HEK293 (cell line): ENCODE measurements around the gene MRGPRX4.

Experiments
- CTCF ChIA-PET: fragments of 350-600 bp; formaldehyde crosslinking; extraction: SDS; loops from one replicate; lab custom pipeline; 2021; ENCODE audit warnings: antibody characterized with exemption; lab: Yijun Ruan, JAX
- POLR2A ChIA-PET: fragments of 300-600 bp; formaldehyde crosslinking; extraction: SDS; loops from one replicate; lab custom pipeline; 2020; ENCODE audit warnings: antibody characterized with exemption, inconsistent platforms; lab: Yijun Ruan, JAX
- H3K27ac ChIP-seq: fragments of 200-500 bp; sonication (Bioruptor generic); 2 replicates; pipeline ENCODE4 v1.5.1; 2014; ENCODE audit warnings: low read depth, low read length, control low read depth, inconsistent platforms; ENCODE audit errors: extremely low read depth
- H3K36me3 ChIP-seq, 2 experiments: fragments of 200-500 bp in 1 of 2; sonication (Bioruptor generic) in 1 of 2; 1 replicate in 1 of 2; 2 replicates in 1 of 2; pipeline ENCODE4 v1.5.1; 2014 to 2017; ENCODE audit warnings: inconsistent platforms in 2 of 2, low read length in 2 of 2; ENCODE audit not compliant: control insufficient read depth in 2 of 2, insufficient read depth in 1 of 2
- H3K4me1 ChIP-seq: fragments of 200-500 bp; sonication (Bioruptor generic); 2 replicates; pipeline ENCODE4 v1.5.1; 2014; ENCODE audit warnings: mild to moderate bottlenecking, low read length, inconsistent platforms; ENCODE audit not compliant: control insufficient read depth, insufficient read depth
- H3K4me3 ChIP-seq: 2 replicates; pipeline ENCODE4 v1.5.1; 2011; ENCODE audit warnings: low read depth, mild to moderate bottlenecking, control low read depth, low read length, moderate library complexity
- H3K9me3 ChIP-seq: fragments of 200-500 bp; sonication (Bioruptor generic); 2 replicates; pipeline ENCODE4 v1.5.1; 2014; ENCODE audit warnings: low read depth, low read length, inconsistent platforms; ENCODE audit not compliant: control insufficient read depth, insufficient read depth
- GLIS2 ChIP-seq: fragments of 450-650 bp; formaldehyde crosslinking; IDR thresholded peaks from 2 replicates; pipeline ENCODE4 v1.5.1; 2016; ENCODE audit warnings: missing biosample characterization, missing genetic modification characterization
- SETDB1 ChIP-seq: IDR thresholded peaks from one replicate; pipeline ENCODE4 v1.6.1; 2017; ENCODE audit warnings: mild to moderate bottlenecking, low read length, moderate library complexity, mixed read lengths; ENCODE audit not compliant: insufficient read length
- SP2 ChIP-seq: fragments of 450-650 bp; formaldehyde crosslinking; IDR thresholded peaks from 2 replicates; pipeline ENCODE4 v1.5.1; 2016; ENCODE audit warnings: missing biosample characterization, missing genetic modification characterization
- ZBTB48 ChIP-seq: fragments of 450-650 bp; formaldehyde crosslinking; IDR thresholded peaks from 2 replicates; pipeline ENCODE4 v1.5.1; 2016; ENCODE audit warnings: missing biosample characterization, missing genetic modification characterization
- ZFP3 ChIP-seq: fragments of 450-650 bp; formaldehyde crosslinking; IDR thresholded peaks from 2 replicates; pipeline ENCODE4 v1.5.1; 2016; ENCODE audit warnings: low read depth, missing biosample characterization, missing genetic modification characterization
- ZNF121 ChIP-seq: fragments of 450-650 bp; formaldehyde crosslinking; IDR thresholded peaks from 2 replicates; pipeline ENCODE4 v1.5.1; 2016; ENCODE audit warnings: missing biosample characterization, missing genetic modification characterization
- ZNF133 ChIP-seq: fragments of 450-650 bp; formaldehyde crosslinking; IDR thresholded peaks from 2 replicates; pipeline ENCODE4 v1.5.1; 2016; ENCODE audit warnings: missing biosample characterization, missing genetic modification characterization
- ZNF140 ChIP-seq: fragments of 450-650 bp; formaldehyde crosslinking; IDR thresholded peaks from 2 replicates; pipeline ENCODE4 v1.5.1; 2016; ENCODE audit warnings: missing biosample characterization, missing genetic modification characterization
- ZNF184 ChIP-seq: fragments of 450-650 bp; IDR thresholded peaks from 2 replicates; pipeline ENCODE4 v1.5.1; 2018; ENCODE audit warnings: missing biosample characterization, mild to moderate bottlenecking, missing genetic modification characterization
- ZNF239 ChIP-seq: fragments of 450-650 bp; formaldehyde crosslinking; IDR thresholded peaks from 2 replicates; pipeline ENCODE4 v1.5.1; 2016; ENCODE audit warnings: missing biosample characterization, missing genetic modification characterization
- ZNF24 ChIP-seq: fragments of 450-650 bp; formaldehyde crosslinking; IDR thresholded peaks from 2 replicates; pipeline ENCODE4 v1.5.1; 2016; ENCODE audit warnings: missing biosample characterization, missing genetic modification characterization
- ZNF292 ChIP-seq: fragments of 450-650 bp; formaldehyde crosslinking; IDR thresholded peaks from 2 replicates; pipeline ENCODE4 v1.5.1; 2016; ENCODE audit warnings: low read depth, missing biosample characterization, missing genetic modification characterization, borderline replicate concordance
- ZNF404 ChIP-seq: fragments of 450-650 bp; formaldehyde crosslinking; IDR thresholded peaks from 2 replicates; pipeline ENCODE4 v1.5.1; 2017; ENCODE audit warnings: missing biosample characterization, missing genetic modification characterization
- ZNF558 ChIP-seq: fragments of 450-650 bp; formaldehyde crosslinking; IDR thresholded peaks from 2 replicates; pipeline ENCODE4 v1.5.1; 2016; ENCODE audit warnings: missing biosample characterization, missing genetic modification characterization
- ZNF610 ChIP-seq: fragments of 450-650 bp; formaldehyde crosslinking; IDR thresholded peaks from 2 replicates; pipeline ENCODE4 v1.5.1; 2016; ENCODE audit warnings: missing biosample characterization, missing genetic modification characterization, borderline replicate concordance
- ZNF830 ChIP-seq: fragments of 450-650 bp; IDR thresholded peaks from 2 replicates; pipeline ENCODE4 v1.5.0; 2018; ENCODE audit warnings: missing biosample characterization, missing genetic modification characterization, low read depth, mild to moderate bottlenecking, moderate library complexity
- ZSCAN30 ChIP-seq: fragments of 450-650 bp; IDR thresholded peaks from 2 replicates; pipeline ENCODE4 v1.5.1; 2018; ENCODE audit warnings: missing biosample characterization, mild to moderate bottlenecking, missing genetic modification characterization, moderate library complexity
- TF ChIP-seq, protein P1 (sequence below): fragments of 450-650 bp; formaldehyde crosslinking; IDR thresholded peaks from 2 replicates; pipeline ENCODE4 v1.5.1; 2017; ENCODE audit warnings: missing biosample characterization, missing genetic modification characterization
- TF ChIP-seq, protein P2 (sequence below): fragments of 450-650 bp; formaldehyde crosslinking; IDR thresholded peaks from 2 replicates; pipeline ENCODE4 v1.5.1; 2016; ENCODE audit warnings: missing biosample characterization, missing genetic modification characterization
- TF ChIP-seq, protein P3 (sequence below): fragments of 450-650 bp; formaldehyde crosslinking; IDR thresholded peaks from 2 replicates; pipeline ENCODE4 v1.5.1; 2016; ENCODE audit warnings: missing biosample characterization, missing genetic modification characterization
- TF ChIP-seq, protein P4 (sequence below): fragments of 450-650 bp; formaldehyde crosslinking; IDR thresholded peaks from 2 replicates; pipeline ENCODE4 v1.5.1; 2016; ENCODE audit warnings: missing biosample characterization, missing genetic modification characterization

Gene MRGPRX4

DNA sequence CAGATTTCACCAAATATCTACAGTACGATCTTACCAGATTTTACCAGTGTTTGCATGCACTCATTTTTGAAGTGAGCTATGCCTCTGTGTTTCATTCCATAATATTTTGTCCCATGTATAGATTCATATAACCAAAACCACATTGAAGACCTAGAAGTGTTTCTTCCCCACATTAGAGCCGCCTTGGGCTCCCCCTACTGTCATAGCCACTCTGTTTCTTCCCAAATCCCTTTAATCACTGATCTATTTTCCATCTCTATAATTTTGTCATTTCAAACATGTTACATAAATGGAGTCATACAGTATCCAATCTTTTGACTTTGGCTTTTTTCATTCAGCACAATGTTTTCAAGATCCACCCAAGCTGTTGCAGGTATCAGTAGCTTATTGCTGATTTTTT, 27.6 kb upstream of the MRGPRX4 start:
- Histone ChIP-seq H3K27ac (no peak overlapping the region), H3K4me1 (no peaks in the 10 kb centered on the region), H3K4me3 (no peak overlapping the region), H3K9me3 (no peaks in the 10 kb centered on the region), H3K36me3 (no peaks in the 10 kb centered on the region)
- TF ChIP-seq ZNF24 (tag by site-specific recombination) (no peak), ZFP3 (tag by site-specific recombination) (no peak), ZNF404 (tag by site-specific recombination) (no peak)
- TF ChIP-seq, protein P1, sequence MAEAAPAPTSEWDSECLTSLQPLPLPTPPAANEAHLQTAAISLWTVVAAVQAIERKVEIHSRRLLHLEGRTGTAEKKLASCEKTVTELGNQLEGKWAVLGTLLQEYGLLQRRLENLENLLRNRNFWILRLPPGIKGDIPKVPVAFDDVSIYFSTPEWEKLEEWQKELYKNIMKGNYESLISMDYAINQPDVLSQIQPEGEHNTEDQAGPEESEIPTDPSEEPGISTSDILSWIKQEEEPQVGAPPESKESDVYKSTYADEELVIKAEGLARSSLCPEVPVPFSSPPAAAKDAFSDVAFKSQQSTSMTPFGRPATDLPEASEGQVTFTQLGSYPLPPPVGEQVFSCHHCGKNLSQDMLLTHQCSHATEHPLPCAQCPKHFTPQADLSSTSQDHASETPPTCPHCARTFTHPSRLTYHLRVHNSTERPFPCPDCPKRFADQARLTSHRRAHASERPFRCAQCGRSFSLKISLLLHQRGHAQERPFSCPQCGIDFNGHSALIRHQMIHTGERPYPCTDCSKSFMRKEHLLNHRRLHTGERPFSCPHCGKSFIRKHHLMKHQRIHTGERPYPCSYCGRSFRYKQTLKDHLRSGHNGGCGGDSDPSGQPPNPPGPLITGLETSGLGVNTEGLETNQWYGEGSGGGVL (tag by site-specific recombination), result no peak
- TF ChIP-seq, protein P2, sequence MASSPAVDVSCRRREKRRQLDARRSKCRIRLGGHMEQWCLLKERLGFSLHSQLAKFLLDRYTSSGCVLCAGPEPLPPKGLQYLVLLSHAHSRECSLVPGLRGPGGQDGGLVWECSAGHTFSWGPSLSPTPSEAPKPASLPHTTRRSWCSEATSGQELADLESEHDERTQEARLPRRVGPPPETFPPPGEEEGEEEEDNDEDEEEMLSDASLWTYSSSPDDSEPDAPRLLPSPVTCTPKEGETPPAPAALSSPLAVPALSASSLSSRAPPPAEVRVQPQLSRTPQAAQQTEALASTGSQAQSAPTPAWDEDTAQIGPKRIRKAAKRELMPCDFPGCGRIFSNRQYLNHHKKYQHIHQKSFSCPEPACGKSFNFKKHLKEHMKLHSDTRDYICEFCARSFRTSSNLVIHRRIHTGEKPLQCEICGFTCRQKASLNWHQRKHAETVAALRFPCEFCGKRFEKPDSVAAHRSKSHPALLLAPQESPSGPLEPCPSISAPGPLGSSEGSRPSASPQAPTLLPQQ (tag by site-specific recombination), result no peak
- CTCF ChIA-PET, result interaction anchor here (0.6 to 2.2 kb wide), 6 partner anchors 9 to 415 kb away, joined by 3 to 16 read pairs (median 3); no protein-coding TSS in a partner anchor
- POLR2A ChIA-PET, result no interaction called here

DNA sequence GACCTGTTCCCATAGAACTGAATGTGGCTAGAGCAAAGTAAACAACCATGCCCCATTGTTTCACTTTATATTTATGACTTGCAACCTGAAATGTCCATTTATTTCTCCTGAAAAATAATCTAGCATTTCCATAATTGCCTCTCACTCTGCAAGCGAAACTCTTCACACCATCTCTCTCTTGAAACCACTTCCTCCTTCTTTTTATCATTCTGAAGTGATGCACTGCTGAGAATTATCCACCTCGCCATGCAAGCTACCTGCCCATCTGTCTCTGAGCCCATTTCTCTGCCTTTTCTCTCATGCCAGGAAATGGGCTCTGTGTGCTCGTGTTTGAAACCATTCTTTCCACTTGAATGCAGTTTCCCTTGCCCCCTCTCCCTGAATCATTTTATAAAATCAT, 26.8 kb upstream of the MRGPRX4 start:
- H3K9me3 ChIP-seq, result no peaks in the 10 kb centered on the region
- H3K4me1 ChIP-seq, result no peaks in the 10 kb centered on the region
- ChIA-PET POLR2A (no interaction called here), CTCF (interaction anchor here (0.6 to 2.2 kb wide), 5 partner anchors 30 to 373 kb away, joined by 3 to 16 read pairs (median 4); no protein-coding TSS in a partner anchor)
- TF ChIP-seq ZNF830 (tag by site-specific recombination), result no peak
- TF ChIP-seq ZNF184 (tag by site-specific recombination), result no peak
- H3K36me3 ChIP-seq, result no peaks in the 10 kb centered on the region
- no peak overlapping the region for H3K4me3 ChIP-seq
- H3K27ac ChIP-seq, result no peak overlapping the region

DNA sequence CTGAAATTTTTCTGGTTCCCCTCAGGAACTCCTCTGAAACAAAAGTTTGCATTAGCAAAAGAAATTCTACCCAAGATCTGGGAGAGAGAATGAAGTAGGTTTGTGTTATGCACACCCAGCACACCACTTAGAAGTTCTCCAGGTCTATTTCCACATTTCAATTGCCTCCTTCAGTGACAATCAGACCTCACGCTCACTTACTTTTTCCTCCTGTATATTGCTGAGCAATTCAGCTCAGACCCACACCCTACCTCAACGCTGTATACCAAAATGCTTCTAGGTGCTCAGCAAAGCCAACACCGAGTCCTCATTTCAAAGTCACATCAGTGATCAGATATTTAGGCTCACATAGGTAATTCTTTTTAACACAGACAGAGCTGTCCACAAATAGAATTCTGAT, 21.1 kb upstream of the MRGPRX4 start:
- H3K9me3 ChIP-seq, result no peaks in the 10 kb centered on the region
- no peak for TF ChIP-seq ZBTB48
- TF ChIP-seq ZNF140 (tag by site-specific recombination), result no peak
- TF ChIP-seq ZNF292 (tag by site-specific recombination), result no peak
- TF ChIP-seq, protein P3, sequence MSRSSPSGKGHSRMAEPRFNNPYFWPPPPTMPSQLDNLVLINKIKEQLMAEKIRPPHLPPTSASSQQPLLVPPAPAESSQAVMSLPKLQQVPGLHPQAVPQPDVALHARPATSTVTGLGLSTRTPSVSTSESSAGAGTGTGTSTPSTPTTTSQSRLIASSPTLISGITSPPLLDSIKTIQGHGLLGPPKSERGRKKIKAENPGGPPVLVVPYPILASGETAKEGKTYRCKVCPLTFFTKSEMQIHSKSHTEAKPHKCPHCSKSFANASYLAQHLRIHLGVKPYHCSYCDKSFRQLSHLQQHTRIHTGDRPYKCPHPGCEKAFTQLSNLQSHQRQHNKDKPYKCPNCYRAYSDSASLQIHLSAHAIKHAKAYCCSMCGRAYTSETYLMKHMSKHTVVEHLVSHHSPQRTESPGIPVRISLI (tag by site-specific recombination), result no peak
- TF ChIP-seq GLIS2 (tag by site-specific recombination), result no peak
- TF ChIP-seq ZNF121 (tag by site-specific recombination), result no peak
- TF ChIP-seq ZSCAN30 (tag by site-specific recombination), result no peak
- no peak for TF ChIP-seq SETDB1
- TF ChIP-seq ZNF558 (tag by site-specific recombination), result no peak
- TF ChIP-seq ZNF610, result no peak
- TF ChIP-seq, protein P4, sequence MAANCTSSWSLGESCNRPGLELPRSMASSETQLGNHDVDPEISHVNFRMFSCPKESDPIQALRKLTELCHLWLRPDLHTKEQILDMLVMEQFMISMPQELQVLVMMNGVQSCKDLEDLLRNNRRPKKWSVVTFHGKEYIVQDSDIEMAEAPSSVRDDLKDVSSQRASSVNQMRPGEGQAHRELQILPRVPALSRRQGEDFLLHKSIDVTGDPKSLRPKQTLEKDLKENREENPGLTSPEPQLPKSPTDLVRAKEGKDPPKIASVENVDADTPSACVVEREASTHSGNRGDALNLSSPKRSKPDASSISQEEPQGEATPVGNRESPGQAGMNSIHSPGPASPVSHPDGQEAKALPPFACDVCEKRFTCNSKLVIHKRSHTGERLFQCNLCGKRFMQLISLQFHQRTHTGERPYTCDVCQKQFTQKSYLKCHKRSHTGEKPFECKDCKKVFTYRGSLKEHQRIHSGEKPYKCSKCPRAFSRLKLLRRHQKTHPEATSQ (tag by site-specific recombination), result no peak
- TF ChIP-seq SP2, result no peak
- TF ChIP-seq ZNF239, result no peak
- no peak for TF ChIP-seq ZNF133 (tag by site-specific recombination)
- TF ChIP-seq, all 188 proteins: peak for 0
- Histone ChIP-seq H3K27ac (no peak overlapping the region), H3K4me3 (no peak overlapping the region), H3K4me1 (no peaks in the 10 kb centered on the region), H3K36me3 (no peaks in the 10 kb centered on the region)
- CTCF ChIA-PET, result interaction anchor here (0.6 to 1.0 kb wide), 2 partner anchors 37 to 587 kb away, joined by 3 to 5 read pairs; no protein-coding TSS in a partner anchor
- POLR2A ChIA-PET, result no interaction called here
